AG04449 (cell line): ENCODE data around the gene PAX6.

Experiments
- CTCF ChIA-PET: fragments of 350-600 bp; formaldehyde crosslinking; extraction: SDS; loops from one replicate; lab custom pipeline; 2021; ENCODE audit warnings: antibody characterized with exemption; lab: Yijun Ruan, JAX
- POLR2A ChIA-PET: fragments of 400-600, 350-600 bp; formaldehyde crosslinking; extraction: SDS; loops from one replicate; lab custom pipeline; 2020; ENCODE audit warnings: antibody characterized with exemption, inconsistent platforms; lab: Yijun Ruan, JAX
- DNase-seq: peaks from one replicate; pipeline ENCODE4 v3.0.0-alpha.2; 2010; ENCODE audit warnings: low read depth, low spot score
- H3K4me3 ChIP-seq: 2 replicates; pipeline ENCODE4 v1.5.1; 2011; ENCODE audit warnings: low read depth, mild to moderate bottlenecking, control low read depth, low read length
- TF ChIP-seq, protein P1 (sequence below): IDR thresholded peaks from one replicate; pipeline ENCODE4 v1.5.1; 2011; ENCODE audit warnings: mild to moderate bottlenecking, moderate library complexity, low read length, control low read depth, inconsistent platforms; ENCODE audit not compliant: insufficient read depth; ENCODE audit errors: missing control alignments

The PAX6 gene

DNA sequence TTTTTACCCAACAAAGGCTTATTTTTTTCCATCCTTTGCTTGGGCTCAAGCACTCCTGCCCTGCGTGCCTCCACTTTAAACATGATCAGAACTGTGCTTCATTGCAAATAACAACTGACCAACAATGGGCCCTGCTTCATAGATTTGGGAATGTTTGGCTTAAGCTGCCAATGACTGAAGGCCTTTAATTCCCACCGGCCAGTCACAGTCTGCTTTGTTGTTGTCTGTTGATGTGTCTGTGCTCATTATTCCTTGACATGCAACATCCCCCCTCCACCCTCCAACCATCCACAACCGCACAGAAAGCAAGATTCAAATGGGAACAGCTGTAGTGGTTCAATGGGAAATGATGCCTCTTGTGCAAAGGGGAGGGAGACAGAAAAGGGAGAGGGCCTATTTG lies 23.0 kb downstream of the PAX6 start:
- H3K4me3 ChIP-seq = no peak overlapping the region
- DNase-seq = no peak
- POLR2A ChIA-PET = no interaction called here
- CTCF ChIA-PET = interaction anchor here (1.8 kb wide), 1 partner anchor 147 kb away, joined by 4 read pairs; no protein-coding TSS in a partner anchor
- TF ChIP-seq, protein P1, sequence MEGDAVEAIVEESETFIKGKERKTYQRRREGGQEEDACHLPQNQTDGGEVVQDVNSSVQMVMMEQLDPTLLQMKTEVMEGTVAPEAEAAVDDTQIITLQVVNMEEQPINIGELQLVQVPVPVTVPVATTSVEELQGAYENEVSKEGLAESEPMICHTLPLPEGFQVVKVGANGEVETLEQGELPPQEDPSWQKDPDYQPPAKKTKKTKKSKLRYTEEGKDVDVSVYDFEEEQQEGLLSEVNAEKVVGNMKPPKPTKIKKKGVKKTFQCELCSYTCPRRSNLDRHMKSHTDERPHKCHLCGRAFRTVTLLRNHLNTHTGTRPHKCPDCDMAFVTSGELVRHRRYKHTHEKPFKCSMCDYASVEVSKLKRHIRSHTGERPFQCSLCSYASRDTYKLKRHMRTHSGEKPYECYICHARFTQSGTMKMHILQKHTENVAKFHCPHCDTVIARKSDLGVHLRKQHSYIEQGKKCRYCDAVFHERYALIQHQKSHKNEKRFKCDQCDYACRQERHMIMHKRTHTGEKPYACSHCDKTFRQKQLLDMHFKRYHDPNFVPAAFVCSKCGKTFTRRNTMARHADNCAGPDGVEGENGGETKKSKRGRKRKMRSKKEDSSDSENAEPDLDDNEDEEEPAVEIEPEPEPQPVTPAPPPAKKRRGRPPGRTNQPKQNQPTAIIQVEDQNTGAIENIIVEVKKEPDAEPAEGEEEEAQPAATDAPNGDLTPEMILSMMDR = no peak

DNA sequence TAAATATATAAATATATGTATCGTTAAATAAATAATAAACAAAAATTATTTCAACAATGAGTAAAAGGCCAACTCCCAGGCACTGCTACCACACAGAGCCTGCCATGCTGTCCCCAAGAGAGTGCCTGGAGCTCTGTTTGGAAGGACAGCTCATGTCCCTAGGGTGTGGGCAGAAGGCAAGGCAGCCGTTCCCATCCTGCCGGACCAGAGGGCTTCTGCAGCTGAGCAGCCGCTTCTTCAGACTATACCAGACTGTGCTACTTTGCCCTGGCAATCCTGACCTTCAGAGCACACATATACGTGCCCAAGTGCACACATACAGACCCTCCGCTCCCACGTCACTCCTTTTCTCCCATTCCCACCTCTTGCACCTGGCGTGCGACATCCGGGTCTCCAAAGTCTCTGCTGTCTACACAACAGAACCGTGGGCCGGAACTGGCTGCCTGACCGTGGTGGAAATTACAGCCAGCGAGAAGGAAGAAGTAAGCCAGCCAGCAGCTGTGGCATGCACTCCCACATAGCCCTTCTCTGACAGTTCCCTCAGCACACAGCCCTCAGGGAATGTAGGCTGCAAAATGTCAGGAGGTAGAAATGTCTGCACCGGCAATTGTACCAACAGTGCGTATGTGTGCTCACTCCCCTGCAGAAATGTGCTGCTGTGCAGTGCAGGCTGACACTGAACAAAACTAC lies 24.0 kb downstream of the PAX6 start:
- H3K4me3 ChIP-seq = no peak overlapping the region
- no peak for DNase-seq
- ChIA-PET CTCF (no interaction called here), POLR2A (no interaction called here)
- TF ChIP-seq, protein P1 = no peak

DNA sequence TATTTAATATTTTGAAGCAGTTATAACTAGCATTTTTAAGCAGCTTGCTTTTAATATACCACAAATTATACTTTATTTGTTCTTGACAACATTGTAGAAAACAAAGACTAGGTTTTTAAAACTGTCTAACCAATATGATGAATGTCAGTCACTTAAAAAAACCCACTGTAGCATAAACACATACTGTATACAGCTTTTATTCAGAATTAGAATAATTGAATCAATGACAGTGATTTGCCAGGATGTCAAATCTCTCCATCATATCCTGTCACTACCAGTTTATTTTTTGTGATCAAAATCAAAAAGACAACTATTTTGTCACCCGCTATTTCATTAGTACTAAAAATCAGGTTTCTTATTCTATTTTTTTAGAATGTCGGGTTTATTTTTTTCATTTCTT lies 26.5 kb downstream of the PAX6 start:
- POLR2A ChIA-PET = no interaction called here

DNA sequence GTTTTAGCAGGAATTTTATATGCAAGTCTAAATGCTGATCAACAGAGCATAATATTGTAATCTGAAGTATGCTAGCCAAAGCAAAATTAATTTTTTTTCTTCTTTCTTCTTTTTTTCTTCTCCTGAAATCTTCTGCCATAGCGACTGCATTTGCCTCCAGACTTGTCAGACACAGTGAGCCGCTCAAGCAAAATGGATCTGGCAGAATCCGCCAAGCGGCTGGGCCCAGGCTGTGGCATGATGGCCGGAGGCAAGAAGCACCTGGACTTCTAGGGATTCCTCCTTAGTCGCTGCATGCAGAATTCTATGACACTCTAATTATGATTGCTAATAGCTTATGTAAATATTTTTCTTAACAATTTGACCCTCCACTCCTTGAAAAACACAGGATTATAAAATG lies 27.9 kb downstream of the PAX6 start:
- ChIA-PET POLR2A (no interaction called here), CTCF (interaction anchor here (0.7 kb wide), 1 partner anchor 175 kb away, joined by 3 read pairs; no protein-coding TSS in a partner anchor)
- H3K4me3 ChIP-seq = no peak overlapping the region
- DNase-seq = no peak
- TF ChIP-seq, protein P1 = no peak

More for the DNA sequence above, 26.5 kb downstream of the PAX6 start:
- TF ChIP-seq, protein P1 = no peak
- CTCF ChIA-PET = no interaction called here
- DNase-seq = no peak
- no peak overlapping the region for H3K4me3 ChIP-seq

DNA sequence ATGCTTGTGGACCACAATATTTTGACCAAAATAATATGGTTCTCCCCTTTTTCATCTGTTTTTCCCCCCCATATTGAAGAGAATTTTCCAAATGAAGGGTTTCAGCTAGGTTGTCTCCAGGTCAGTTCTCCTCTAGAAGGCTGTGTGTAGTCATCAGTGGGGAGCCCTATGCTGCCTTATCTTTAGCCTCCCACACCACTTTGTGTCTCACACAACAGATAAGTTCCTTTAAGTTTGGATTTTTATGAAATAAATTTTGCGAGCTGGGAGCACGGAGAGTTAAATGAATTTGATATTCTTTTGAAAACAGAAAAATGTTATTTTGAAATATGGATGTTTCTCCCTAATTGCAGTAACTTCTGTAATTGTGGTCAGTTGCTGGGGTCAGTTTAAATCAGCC lies 28.9 kb downstream of the PAX6 start:
- no peak overlapping the region for H3K4me3 ChIP-seq
- ChIA-PET CTCF (no interaction called here), POLR2A (no interaction called here)
- TF ChIP-seq, protein P1 = no peak
- no peak for DNase-seq

DNA sequence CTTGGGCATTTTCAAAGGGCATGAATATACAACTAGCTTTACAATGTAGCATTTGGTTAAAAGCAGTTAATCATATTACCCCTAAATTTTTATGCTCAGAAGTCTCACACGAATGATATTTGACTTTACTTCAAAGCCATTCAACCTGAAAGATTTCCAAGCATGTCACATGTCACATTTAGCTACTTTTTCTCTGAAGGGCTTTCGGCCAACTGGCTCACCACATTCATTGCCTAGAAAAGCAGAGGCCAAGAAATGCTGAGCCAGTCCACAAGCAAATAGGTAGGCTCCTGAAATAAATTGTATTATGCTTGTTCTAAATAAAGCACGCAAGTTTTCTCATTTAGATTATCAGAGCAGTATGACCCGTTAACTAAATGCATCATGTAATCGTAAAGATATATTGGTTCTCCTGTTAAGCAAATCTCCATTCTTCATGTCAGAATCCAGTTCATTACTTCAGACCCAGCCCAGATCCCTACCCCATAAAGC lies 30.6 kb downstream of the PAX6 start:
- ChIA-PET CTCF (no interaction called here), POLR2A (no interaction called here)
- H3K4me3 ChIP-seq = no peak overlapping the region
- DNase-seq = no peak
- TF ChIP-seq, protein P1 = no peak
